Activated B cell treated with CpG ODN at 0.5 μM for 24 hours (primary cell): ENCODE results near the gene PARS2. TPM values are rescaled to one million over a fixed set of nuclear protein-coding genes. Genes with fewer than 3 reads are reported as not detected.
A peak's percentile ranks its signal among the peaks of the same experiment; 100 is the strongest.

ENCODE experiments used
- ATAC-seq: fragments of 200-7000 bp; cut with Tn5 transposase; one replicate; pipeline ENCODE4 v1.10.0; 2021; ENCODE audit warnings: low read depth, mild to moderate bottlenecking, moderate library complexity
- CTCF ChIA-PET: fragments of 350-600 bp; sonication (Branson Sonifier 250); formaldehyde crosslinking; loops from one replicate; lab custom pipeline; 2021; ENCODE audit warnings: antibody characterized with exemption; lab: Charles Lee
- POLR2A ChIA-PET: fragments of 350-600 bp; sonication (Branson Sonifier 250); formaldehyde crosslinking; loops from one replicate; lab custom pipeline; 2021; ENCODE audit warnings: antibody characterized with exemption; lab: Charles Lee
- DNase-seq: peaks from one replicate; pipeline ENCODE4 v3.0.0; 2022
- H3K27ac Mint-ChIP-seq: one replicate; pipeline ENCODE4 v1.8.0; 2020; ENCODE audit warnings: mixed read lengths
- H3K27me3 Mint-ChIP-seq: one replicate; pipeline ENCODE4 v1.8.0; 2021; ENCODE audit warnings: mixed read lengths
- H3K36me3 Mint-ChIP-seq: one replicate; pipeline ENCODE4 v1.8.0; 2021; ENCODE audit warnings: low read depth, mixed read lengths
- H3K4me1 Mint-ChIP-seq: one replicate; pipeline ENCODE4 v1.8.0; 2021; ENCODE audit warnings: mixed read lengths
- H3K4me3 Mint-ChIP-seq: one replicate; pipeline ENCODE4 v1.8.0; 2020; ENCODE audit warnings: mild to moderate bottlenecking, mixed read lengths
- H3K9me3 Mint-ChIP-seq: one replicate; pipeline ENCODE4 v1.8.0; 2020; ENCODE audit warnings: mixed read lengths
- intact Hi-C: fragments of 100-400 bp; cut with micrococcal nuclease; formaldehyde crosslinking; loops from one replicate; pipeline ENCODE4 v1.15.1; 2024
- total RNA-seq: library from RNA; stranded (reverse); gene quantifications from 2 replicates; pipeline ENCODE4 v1.2.3, GENCODE V29; 2022
- TF ChIP-seq, protein P1 (sequence below): fragments of 200-600 bp; IDR thresholded peaks from one replicate; pipeline ENCODE4 v1.8.0; 2022; ENCODE audit warnings: antibody characterized with exemption, mild to moderate bottlenecking

The PARS2 gene
- total RNA-seq, 1 donor from 2014 or later, result 4.3 TPM

DNA sequence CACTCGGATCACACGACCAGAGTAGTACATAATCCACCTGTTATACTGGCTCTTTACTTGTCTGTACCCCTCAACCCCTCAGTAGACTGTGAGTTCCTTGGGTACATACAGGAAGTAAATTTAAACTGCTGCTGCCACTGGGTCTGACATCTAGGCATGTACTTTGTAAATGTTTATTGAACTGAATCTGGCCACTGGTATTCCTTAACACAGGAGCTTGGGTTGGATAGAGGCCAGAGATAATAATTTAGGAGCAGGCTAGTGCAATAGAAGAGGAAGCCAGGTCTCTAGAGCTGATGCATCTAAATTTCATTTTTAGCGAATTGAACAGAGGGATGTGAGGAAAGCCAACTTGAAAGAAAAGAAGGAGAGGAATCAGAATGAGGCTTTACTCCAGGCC is 36.3 kb downstream of the PARS2 start:
- H3K4me1 Mint-ChIP-seq, result no peaks in the 10 kb centered on the region
- ATAC-seq (no peak), DNase-seq (no peak)
- intact Hi-C loops, result no loop called here
- ChIA-PET CTCF (no interaction called here), POLR2A (no interaction called here)
- no peak overlapping the region for H3K27ac Mint-ChIP-seq
- H3K9me3 Mint-ChIP-seq, result peaks cover 8% of the 10 kb centered on the region
- peaks cover 87% of the 10 kb centered on the region for H3K36me3 Mint-ChIP-seq
- no peak overlapping the region for H3K4me3 Mint-ChIP-seq
- TF ChIP-seq, protein P1, sequence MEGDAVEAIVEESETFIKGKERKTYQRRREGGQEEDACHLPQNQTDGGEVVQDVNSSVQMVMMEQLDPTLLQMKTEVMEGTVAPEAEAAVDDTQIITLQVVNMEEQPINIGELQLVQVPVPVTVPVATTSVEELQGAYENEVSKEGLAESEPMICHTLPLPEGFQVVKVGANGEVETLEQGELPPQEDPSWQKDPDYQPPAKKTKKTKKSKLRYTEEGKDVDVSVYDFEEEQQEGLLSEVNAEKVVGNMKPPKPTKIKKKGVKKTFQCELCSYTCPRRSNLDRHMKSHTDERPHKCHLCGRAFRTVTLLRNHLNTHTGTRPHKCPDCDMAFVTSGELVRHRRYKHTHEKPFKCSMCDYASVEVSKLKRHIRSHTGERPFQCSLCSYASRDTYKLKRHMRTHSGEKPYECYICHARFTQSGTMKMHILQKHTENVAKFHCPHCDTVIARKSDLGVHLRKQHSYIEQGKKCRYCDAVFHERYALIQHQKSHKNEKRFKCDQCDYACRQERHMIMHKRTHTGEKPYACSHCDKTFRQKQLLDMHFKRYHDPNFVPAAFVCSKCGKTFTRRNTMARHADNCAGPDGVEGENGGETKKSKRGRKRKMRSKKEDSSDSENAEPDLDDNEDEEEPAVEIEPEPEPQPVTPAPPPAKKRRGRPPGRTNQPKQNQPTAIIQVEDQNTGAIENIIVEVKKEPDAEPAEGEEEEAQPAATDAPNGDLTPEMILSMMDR, result no peak
- H3K27me3 Mint-ChIP-seq, result no peaks in the 10 kb centered on the region

GRCh38 chr1:54724771-54725170 is 39.6 kb downstream of the PARS2 start:
- H3K4me3 Mint-ChIP-seq, result no peak overlapping the region
- POLR2A ChIA-PET, result interaction anchor here (0.7 kb wide), 1 partner anchor 9 kb away, joined by 3 read pairs; the partner anchor contains the start of gene TTC4
- TF ChIP-seq, protein P1, result no peak
- no peaks in the 10 kb centered on the region for H3K27me3 Mint-ChIP-seq
- intact Hi-C loops, result no loop called here
- CTCF ChIA-PET, result no interaction called here
- H3K27ac Mint-ChIP-seq, result no peak overlapping the region
- ATAC-seq (no peak), DNase-seq (no peak)
- peaks cover 8% of the 10 kb centered on the region for H3K9me3 Mint-ChIP-seq
- peaks cover 89% of the 10 kb centered on the region for H3K36me3 Mint-ChIP-seq
- no peaks in the 10 kb centered on the region for H3K4me1 Mint-ChIP-seq

DNA sequence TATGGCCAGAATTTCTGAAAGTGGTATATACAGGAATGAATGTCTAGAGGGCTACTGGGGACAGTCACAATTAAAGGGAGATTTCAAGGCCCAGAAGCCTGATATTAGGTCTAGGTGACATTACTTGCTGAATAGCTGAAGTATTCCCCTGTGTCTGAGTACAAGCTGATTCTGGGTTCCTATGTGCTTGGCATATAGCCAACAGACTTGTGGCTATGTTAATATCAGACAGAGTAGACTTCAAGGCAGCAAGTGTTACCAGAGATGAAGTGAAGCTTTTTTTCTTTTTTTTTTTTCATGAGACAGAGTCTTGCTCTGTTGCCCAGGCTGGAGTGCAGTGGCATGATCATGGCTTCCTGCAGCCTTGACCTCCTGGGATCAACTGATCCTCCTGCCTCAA is 40.3 kb downstream of the PARS2 start:
- TF ChIP-seq, protein P1, result no peak
- Mint-ChIP-seq H3K4me1 (peaks cover 4% of the 10 kb centered on the region), H3K9me3 (peaks cover 8% of the 10 kb centered on the region), H3K27ac (no peak overlapping the region), H3K4me3 (no peak overlapping the region), H3K27me3 (no peaks in the 10 kb centered on the region), H3K36me3 (peaks cover 86% of the 10 kb centered on the region)
- ChIA-PET POLR2A (no interaction called here), CTCF (no interaction called here)
- no peak for ATAC-seq
- intact Hi-C loops, result no loop called here
- no peak for DNase-seq

- ATAC-seq (no peak), DNase-seq (no peak)
- Mint-ChIP-seq H3K27me3 (no peaks in the 10 kb centered on the region), H3K4me3 (no peak overlapping the region), H3K27ac (no peak overlapping the region), H3K4me1 (peaks cover 14% of the 10 kb centered on the region), H3K36me3 (peaks cover 74% of the 10 kb centered on the region), H3K9me3 (peaks cover 8% of the 10 kb centered on the region)
- intact Hi-C loops, result no loop called here
- TF ChIP-seq, protein P1, result no peak
- ChIA-PET POLR2A (no interaction called here), CTCF (no interaction called here)
These were observed 42.6 kb downstream of the PARS2 start for GRCh38 chr1:54721719-54722118.

DNA sequence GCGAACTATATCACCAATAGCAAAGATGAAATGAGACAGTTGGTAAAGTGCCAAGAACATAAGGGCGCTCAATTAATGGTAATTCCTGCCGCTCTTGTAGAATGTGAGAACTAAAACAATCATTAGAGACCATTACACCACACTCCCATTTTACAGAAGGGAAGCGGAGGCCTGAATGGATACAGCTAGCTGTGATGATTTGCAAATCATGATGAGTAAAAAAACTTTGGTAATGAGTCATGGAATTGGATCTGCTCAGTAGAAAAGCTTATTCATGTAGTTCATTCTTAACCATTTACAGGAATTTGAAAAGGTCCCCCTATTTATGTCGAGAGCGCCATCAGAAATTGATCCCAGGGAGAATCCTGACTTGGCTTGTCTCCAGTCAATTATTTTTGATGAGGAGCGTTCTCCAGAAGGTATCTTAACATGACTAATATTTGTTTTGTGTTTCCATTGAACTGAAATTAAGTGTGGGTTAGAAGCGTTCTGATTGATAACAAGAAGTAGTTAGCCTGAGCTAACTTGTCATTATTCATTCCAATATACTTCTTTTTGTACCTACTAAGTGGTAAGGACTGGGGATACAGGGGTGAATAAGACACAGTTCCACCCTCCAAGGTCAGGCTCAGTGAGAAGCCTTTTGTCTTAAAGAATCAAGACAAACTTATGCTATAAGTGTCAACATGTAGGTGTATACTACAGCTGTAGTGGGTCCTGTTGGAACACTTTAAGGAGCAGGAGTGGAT is 47.9 kb downstream of the PARS2 start:
- Mint-ChIP-seq H3K9me3 (no peaks in the 10 kb centered on the region), H3K27me3 (no peaks in the 10 kb centered on the region), H3K36me3 (peaks cover 32% of the 10 kb centered on the region), H3K4me1 (peaks cover 30% of the 10 kb centered on the region), H3K27ac (peak overlapping the region; percentile 83), H3K4me3 (peak overlapping the region; percentile 94)
- no peak for DNase-seq
- TF ChIP-seq, protein P1, result no peak
- CTCF ChIA-PET, result interaction anchor here (2.7 kb wide), 1 partner anchor 84 kb away, joined by 10 read pairs; the partner anchor contains the start of gene TTC22
- POLR2A ChIA-PET, result interaction anchor here (1.0 to 2.8 kb wide), 6 partner anchors 47 to 771 kb away, joined by 3 to 15 read pairs (median 7); partner anchors contain the start of genes IFT25, PARS2, SSBP3 and TCEANC2
- intact Hi-C loops, result loop anchor here (5.0 kb wide), 5 partner anchors 171 to 1389 kb away; partner anchors contain the start of genes CYB5RL, DHCR24, IFT25 and LRP8
- ATAC-seq, result no peak
